Calu3 (cell line): ENCODE data around the gene EGFLAM. TPM values are rescaled to one million over a fixed set of nuclear protein-coding genes. Genes with fewer than 3 reads are reported as not detected.

Experiments
- BruUV-seq: library from RNA; stranded (reverse); fragments of 400-500 nt; replicated peaks from 2 replicates; lab custom pipeline; 2021; lab: Mats Ljungman, UMichigan
- CTCF ChIA-PET: fragments of 300-600 bp; sonication (Branson Sonifier 250); formaldehyde crosslinking; loops from one replicate; lab custom pipeline; 2022; ENCODE audit warnings: antibody characterized with exemption; lab: Charles Lee
- DNase-seq: peaks from one replicate; pipeline ENCODE4 v3.0.0; 2022
- H3K27ac Mint-ChIP-seq: one replicate; pipeline ENCODE4 v1.8.0; 2022; ENCODE audit warnings: mixed read lengths; ENCODE audit not compliant: unreplicated experiment
- H3K27me3 Mint-ChIP-seq: one replicate; pipeline ENCODE4 v1.8.0; 2022; ENCODE audit warnings: mixed read lengths; ENCODE audit not compliant: unreplicated experiment
- H3K36me3 Mint-ChIP-seq: one replicate; pipeline ENCODE4 v1.8.0; 2022; ENCODE audit warnings: mild to moderate bottlenecking, moderate library complexity, mixed read lengths; ENCODE audit not compliant: insufficient read depth, unreplicated experiment
- H3K4me1 Mint-ChIP-seq: one replicate; pipeline ENCODE4 v1.8.0; 2022; ENCODE audit warnings: mild to moderate bottlenecking, low read depth, mixed read lengths; ENCODE audit not compliant: unreplicated experiment
- H3K4me3 Mint-ChIP-seq: one replicate; pipeline ENCODE4 v1.8.0; 2022; ENCODE audit warnings: mild to moderate bottlenecking, low read depth, moderate library complexity, mixed read lengths; ENCODE audit not compliant: unreplicated experiment
- H3K9me3 Mint-ChIP-seq: one replicate; pipeline ENCODE4 v1.8.0; 2022; ENCODE audit warnings: low read depth, mixed read lengths; ENCODE audit not compliant: unreplicated experiment
- CTCF ChIP-seq: fragments of 200-600 bp; IDR thresholded peaks from one replicate; pipeline ENCODE4 v1.8.0; 2022; ENCODE audit warnings: antibody characterized with exemption; ENCODE audit not compliant: unreplicated experiment
- intact Hi-C: fragments of 100-400 bp; cut with micrococcal nuclease; formaldehyde crosslinking; loops from one replicate; pipeline ENCODE4 v1.10.0; 2022; ENCODE audit not compliant: unreplicated experiment
- total RNA-seq: library from RNA; stranded (reverse); gene quantifications from 2 replicates; pipeline ENCODE4 v1.2.3, GENCODE V29; 2022

Gene EGFLAM
- total RNA-seq, 1 experiment from 2014 or later, result not detected

- no peaks in the 10 kb centered on the region for H3K9me3 Mint-ChIP-seq
- no TSS peak for BruUV-seq
- CTCF ChIA-PET, result no interaction called here
These were observed 165.2 kb downstream of the EGFLAM start for GRCh38 chr5:38423276-38424147.

GRCh38 chr5:38424148-38425060, 166.0 kb downstream of the EGFLAM start:
- Mint-ChIP-seq H3K4me1 (no peaks in the 10 kb centered on the region), H3K27me3 (peaks cover 69% of the 10 kb centered on the region), H3K4me3 (no peak overlapping the region), H3K9me3 (no peaks in the 10 kb centered on the region), H3K27ac (no peak overlapping the region), H3K36me3 (no peaks in the 10 kb centered on the region)
- intact Hi-C loops, result no loop called here
- TF ChIP-seq CTCF, result no peak
- BruUV-seq, result no TSS peak
- no peak for DNase-seq
- CTCF ChIA-PET, result interaction anchor here (0.5 to 1.3 kb wide), 4 partner anchors 8 to 1306 kb away, joined by 3 read pairs; no protein-coding TSS in a partner anchor

More at GRCh38 chr5:38423276-38424147, 165.2 kb downstream of the EGFLAM start:
- Mint-ChIP-seq H3K4me1 (no peaks in the 10 kb centered on the region), H3K27ac (no peak overlapping the region), H3K27me3 (peaks cover 69% of the 10 kb centered on the region), H3K36me3 (no peaks in the 10 kb centered on the region), H3K4me3 (no peak overlapping the region)
- intact Hi-C loops, result no loop called here
- TF ChIP-seq CTCF, result no peak
- DNase-seq, result no peak

- CTCF ChIA-PET, result interaction anchor here (1.6 kb wide), 1 partner anchor 15 kb away, joined by 6 read pairs; no protein-coding TSS in a partner anchor
- intact Hi-C loops, result no loop called here
- Mint-ChIP-seq H3K4me3 (no peak overlapping the region), H3K9me3 (no peaks in the 10 kb centered on the region), H3K4me1 (no peaks in the 10 kb centered on the region), H3K36me3 (no peaks in the 10 kb centered on the region), H3K27ac (no peak overlapping the region), H3K27me3 (peaks cover 68% of the 10 kb centered on the region)
- no peak for TF ChIP-seq CTCF
- no TSS peak for BruUV-seq
- no peak for DNase-seq
These were observed 168.1 kb downstream of the EGFLAM start for GRCh38 chr5:38426490-38426889.
